GM19099 (cell line): ENCODE data around the gene HBS1L.

ENCODE experiments used
- POLR2A ChIP-seq: IDR thresholded peaks from 3 replicates; pipeline ENCODE4 v1.6.1; 2011; ENCODE audit warnings: low read depth; ENCODE audit not compliant: insufficient read length; ENCODE audit errors: extremely low read depth

Gene HBS1L

GRCh38 chr6:134959603-134960002, 95.0 kb downstream of the HBS1L start:
- no peak for TF ChIP-seq POLR2A

- no peak for TF ChIP-seq POLR2A
These were observed 97.9 kb downstream of the HBS1L start for GRCh38 chr6:134956676-134957075.

GRCh38 chr6:134956032-134956431, 98.6 kb downstream of the HBS1L start:
- no peak for TF ChIP-seq POLR2A

- TF ChIP-seq POLR2A = no peak
These were observed 100.2 kb downstream of the HBS1L start for GRCh38 chr6:134954272-134955000.

- no peak for TF ChIP-seq POLR2A
These were observed 102.9 kb downstream of the HBS1L start for GRCh38 chr6:134951494-134952263.

GRCh38 chr6:134950482-134950881, 104.1 kb downstream of the HBS1L start:
- TF ChIP-seq POLR2A = no peak

GRCh38 chr6:134949927-134950326, 104.7 kb downstream of the HBS1L start, which contains the start of gene ALDH8A1:
ALDH8A1 (minus strand) TSS chr6:134950101; CDS start chr6:134950053, 48 bp downstream.
- TF ChIP-seq POLR2A = no peak

GRCh38 chr6:134948691-134949090, 105.9 kb downstream of the HBS1L start:
- no peak for TF ChIP-seq POLR2A

- no peak for TF ChIP-seq POLR2A
These were observed 106.5 kb downstream of the HBS1L start for GRCh38 chr6:134948142-134948541.

- TF ChIP-seq POLR2A = no peak
These were observed 109.6 kb downstream of the HBS1L start for GRCh38 chr6:134945045-134945444.

- no peak for TF ChIP-seq POLR2A
These were observed 111.0 kb downstream of the HBS1L start for GRCh38 chr6:134943522-134944111.

GRCh38 chr6:134938896-134939295, 115.7 kb downstream of the HBS1L start:
- TF ChIP-seq POLR2A = no peak

- no peak for TF ChIP-seq POLR2A
These were observed 117.2 kb downstream of the HBS1L start for GRCh38 chr6:134937426-134937825.

GRCh38 chr6:134936931-134937330, 117.7 kb downstream of the HBS1L start:
- no peak for TF ChIP-seq POLR2A

- no peak for TF ChIP-seq POLR2A
These were observed 118.1 kb downstream of the HBS1L start for GRCh38 chr6:134936476-134936875.
